Measurements from ENCODE around the gene WDR73.

WDR73 gene

DNA sequence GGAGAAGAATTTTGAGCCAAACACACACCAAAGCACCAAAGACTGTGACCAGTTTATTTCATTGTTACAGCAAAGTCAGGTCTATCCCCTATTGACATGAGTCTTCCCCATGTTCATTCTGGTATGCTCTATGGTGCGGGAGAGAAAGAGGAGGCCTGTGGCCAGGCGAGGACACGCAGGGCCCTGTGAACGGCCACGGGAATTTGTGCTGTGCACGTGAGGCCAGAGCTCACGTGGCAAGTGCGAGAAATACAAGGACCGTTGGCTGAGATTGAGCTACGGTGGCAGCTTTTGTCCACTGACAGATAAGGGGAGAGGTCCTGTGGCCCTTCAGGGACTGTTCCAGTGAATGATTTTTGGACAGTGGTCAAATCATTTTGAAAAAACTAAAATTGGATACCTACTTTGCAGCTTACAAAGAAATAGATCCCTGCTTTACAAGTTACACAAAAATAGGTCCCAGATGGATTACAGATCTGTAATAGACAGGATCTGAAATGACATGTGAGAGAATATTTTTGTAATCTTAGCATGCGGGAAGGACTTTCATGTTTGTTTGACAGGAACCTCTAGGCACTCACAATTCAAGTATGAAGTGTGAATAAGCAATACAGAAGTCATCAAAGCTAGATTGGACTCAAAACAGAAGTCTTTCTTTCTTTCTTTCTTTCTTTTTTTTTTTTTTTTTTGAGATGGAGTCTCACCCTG, 44.1 kb downstream of the WDR73 start:
- no peak for DNase-seq

DNA sequence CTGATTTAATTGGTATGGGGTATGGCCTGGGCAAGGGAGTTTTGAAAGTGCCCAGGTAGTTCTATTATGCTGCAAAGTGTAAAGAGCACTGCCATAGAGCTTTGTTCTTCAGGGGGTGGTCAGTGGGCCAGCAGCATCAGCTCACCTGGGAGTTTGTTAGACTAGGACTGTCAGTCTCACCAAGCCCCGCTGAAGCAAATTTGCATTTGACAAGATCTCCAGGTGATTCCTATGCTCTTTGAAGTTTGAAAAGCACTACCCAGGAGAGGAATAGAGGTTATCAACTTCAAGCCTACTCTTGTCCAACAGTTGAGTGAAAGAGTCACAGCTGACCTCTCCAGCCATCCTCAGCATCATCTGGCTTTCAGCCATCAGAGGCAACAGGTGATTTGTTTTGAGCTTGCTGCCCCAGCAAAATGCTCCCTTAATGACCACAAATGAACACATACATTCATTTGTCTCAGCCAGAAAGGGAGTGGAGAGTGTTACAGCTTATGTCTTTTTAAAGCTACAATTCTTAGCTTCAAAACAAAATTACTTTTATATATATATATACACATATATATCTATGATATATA, 45.3 kb downstream of the WDR73 start:
- no peak for DNase-seq

DNA sequence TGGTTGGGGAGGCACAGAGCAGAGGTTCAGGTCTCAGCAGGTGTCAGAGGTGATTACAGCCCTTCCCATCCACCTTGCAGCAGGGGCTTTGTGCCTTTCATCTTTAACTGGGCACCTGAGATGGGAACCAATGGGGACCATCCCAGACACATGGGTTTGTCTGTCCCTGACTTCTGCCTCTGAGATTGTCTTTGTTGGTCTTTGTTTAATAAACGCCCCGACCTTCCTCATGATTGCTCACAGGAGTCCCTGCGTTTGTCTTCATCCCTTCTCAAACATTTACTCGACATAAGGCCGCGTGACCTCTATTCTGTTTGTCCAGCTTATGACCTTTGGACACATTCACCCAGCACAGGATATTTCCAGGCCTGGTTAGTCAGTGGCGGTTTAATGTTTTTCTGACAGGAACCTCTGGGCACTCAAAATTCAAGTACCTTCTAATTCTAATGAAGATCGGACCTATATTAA, 47.4 kb downstream of the WDR73 start:
- no peak for DNase-seq

DNA sequence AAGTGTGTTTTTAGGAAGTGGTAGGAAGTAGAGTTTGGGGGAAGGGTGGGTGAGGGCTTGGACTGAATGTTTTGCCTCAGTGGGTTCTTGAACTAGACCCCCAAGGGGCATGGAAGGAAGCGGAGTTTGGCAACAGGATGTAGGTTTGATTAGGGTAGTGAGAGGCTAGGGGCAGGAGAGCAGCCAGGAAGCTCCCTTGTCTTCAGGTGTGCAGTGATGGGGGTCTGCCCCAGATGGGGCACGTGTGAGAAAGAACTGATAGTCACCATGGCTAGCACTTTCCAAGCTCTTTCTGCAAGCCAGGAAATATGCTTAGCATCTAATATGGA, 48.6 kb downstream of the WDR73 start:
- no peak for DNase-seq

DNA sequence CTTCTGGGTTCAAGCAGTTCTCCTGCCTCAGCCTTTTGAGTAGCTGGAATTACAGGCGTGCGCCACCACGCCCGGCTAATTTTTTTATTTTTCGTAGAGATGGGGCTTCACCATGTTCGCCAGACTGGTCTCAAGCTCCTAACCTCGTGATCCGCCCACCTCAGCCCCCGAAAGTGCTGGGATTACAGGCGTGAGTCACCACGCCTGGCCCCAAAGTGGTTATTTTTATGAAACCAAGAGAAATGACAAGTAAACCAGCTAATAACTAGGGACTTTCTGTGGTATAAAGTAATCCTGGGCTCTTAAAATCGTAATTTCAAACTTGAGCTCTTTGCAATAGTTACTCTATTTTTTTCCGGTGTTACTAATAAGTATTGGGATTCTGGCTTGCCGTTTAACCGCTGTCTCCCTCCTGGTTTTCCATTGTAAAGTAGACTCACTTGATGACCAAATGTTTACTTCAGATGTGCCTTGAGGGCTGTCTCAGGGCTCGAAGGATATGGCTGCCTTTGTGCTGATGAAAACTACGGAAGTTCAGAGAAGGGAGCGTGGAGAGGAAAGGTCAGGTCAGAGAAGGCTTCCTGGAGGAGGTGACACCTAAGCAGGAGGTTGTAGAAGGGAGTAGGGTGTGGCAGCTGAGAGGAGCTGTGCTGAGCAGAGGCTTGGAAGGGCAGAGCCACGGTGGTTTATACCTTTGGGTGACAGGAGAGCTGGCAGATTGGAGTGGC, 49.1 kb downstream of the WDR73 start:
- DNase-seq = no peak

DNA sequence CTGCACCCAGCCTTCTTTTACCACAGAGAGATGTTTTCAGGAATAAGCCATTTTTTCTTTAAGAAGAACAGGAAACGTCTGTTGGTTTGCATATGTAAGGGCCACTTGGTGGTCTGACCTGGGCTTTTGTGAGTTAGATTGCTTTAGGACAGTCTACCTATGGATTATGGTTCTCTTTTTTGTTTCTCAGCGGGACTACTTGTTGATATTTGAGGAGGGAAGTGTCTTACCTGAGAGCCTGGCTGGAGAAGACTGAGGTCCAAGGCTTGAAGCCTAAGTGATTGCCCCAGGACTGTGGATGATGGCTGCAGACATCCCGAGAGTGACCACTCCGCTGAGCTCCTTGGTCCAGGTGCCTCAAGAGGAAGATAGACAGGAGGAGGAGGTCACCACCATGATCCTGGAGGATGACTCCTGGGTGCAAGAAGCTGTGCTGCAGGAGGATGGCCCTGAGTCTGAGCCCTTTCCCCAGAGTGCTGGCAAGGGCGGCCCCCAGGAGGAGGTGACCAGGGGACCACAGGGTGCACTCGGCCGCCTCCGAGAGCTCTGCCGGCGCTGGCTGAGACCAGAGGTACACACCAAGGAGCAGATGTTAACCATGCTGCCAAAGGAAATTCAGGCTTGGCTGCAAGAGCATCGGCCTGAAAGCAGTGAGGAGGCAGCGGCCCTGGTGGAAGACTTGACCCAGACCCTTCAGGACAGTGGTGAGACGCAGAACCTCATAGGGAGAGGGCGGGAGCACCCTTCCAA, 50.3 kb downstream of the WDR73 start:
- DNase-seq = no peak

DNA sequence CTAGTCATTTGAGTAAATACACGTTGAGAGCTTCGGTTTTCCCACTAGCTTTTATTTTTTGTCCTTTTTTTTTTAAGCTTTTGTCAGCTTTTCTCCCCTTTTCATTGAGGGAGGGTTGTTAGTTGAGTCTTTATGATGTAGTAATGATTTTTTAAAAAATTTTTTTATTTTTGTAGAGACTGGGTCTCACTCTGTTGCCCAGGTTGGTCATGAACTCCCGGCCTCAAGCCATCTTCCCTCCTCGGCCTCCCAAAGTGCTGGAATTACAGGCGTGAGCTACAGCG, 52.6 kb downstream of the WDR73 start:
- DNase-seq = no peak

DNA sequence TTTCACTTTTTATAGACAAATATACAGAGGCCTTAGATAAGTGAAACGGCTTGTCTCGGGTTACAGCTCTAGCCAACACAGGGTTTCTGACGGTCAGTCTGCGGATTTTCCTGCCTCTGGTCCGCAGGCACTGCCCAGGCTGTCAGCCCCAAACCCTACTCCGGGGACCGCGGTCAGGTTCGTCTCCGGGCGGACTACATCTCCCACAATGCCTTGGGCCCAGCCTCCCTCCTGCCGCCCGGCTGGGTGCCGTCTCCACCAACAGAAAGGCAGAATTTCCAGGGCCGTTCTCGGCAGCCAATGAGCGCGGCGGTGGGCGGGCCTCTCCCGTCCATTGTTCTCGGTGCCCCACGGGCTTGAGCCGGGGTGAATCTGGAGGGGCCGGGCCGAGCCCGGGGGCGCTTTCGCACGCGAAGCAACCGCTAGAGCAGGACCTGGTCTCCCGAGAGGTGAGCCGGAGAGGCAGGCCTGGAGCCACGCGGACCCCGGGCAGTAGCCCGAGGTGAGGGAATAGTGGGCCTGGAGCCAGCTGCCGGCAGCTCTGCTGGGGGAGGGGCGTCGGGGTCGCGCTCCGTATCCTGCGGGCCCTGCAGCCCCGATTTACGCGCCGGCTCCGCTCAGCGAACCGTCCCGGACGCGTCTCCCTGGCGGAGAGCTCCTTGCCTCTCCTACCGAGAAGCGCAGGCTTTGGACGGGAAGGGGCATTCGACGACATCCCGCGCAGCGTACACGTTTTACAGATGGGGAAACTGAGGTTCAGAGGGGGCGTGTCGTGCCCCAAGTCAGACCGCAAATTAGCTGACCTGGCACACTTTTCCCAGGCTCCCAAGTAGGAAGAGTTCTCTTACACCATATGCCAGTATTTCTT, 53.2 kb downstream of the WDR73 start, which contains the start of gene ZSCAN2:
ZSCAN2 (plus strand) TSS at position 323 of the 868 bp plus-strand sequence. CDS start 2,919 bp downstream, outside the sequence.
- peak; percentile 79 for DNase-seq

DNA sequence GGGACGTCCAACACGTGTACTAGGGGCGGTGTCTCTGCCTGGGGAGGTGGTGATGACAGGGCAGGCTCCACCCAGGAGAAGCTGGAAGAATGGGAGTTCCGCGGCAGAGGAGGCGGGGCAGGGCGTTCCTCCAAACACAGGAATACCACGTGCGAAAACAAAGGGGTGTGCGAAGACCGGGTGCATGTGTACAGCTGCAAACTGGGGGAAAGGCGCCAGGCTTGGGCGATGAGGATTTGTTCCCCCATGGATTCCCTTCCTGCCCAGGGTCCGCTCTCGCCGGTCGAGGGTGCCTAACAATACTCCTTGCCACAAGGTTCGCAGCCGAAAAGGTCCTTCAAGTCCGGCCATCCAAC, 53.8 kb downstream of the WDR73 start:
- peak; percentile 45 for DNase-seq

DNA sequence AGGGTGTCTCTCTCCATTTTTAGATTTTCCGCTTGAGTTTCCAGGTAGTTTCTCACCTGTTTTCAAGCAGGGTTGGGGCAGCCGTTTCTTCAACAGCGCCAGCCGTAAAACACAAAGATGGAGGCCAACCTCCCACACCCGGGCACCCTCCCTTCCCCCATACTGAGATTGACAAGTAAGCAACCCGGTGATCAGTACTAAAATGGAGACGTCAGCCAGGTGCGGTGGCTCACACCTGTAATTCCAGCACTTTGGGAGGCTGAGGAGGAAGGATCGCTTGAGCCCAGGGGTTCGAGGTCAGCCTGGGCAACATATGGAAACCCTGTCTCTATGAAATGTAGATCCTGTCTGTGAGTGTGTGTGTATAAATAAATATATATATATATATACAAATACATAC, 54.2 kb downstream of the WDR73 start:
- DNase-seq = no peak

DNA sequence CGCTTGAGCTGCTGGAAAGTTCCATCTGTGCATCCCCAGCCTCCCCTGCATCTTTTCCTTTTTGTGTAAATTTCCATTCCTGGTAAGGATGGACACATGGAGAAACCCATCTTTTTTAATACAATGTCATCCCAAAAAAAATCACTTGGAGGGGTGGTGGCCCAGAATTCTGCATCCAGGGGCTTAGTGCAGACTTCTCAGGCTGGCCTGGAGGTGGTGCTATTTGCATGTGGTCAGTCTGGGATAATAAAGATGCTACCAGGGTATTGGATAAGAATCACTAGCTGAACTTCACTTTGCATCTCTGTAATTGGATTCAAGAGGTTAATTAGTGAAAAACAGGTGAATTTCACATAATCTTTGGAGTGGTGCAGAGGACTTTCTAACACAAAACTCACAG, 55.1 kb downstream of the WDR73 start:
- DNase-seq = peak; percentile 15

DNA sequence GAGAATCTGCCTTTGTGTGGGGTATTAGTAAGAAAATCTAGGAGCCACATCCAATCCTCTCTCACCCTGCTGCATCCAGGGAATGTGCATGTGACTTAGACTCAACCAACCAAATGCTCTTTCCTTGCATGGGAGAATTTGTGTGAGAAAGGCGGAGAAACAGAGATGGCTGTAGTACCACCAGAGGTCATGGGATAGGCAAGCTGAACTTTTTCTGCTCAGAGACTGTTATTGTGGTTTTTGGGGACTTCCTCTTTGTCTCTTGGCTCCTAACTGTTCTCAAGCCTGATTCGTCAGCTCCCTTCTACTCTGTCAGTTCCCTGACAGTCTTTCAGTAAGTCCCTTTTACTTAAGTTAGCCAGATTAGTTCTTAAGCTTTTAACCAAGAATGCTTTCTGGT, 55.8 kb downstream of the WDR73 start:
- no peak for DNase-seq

DNA sequence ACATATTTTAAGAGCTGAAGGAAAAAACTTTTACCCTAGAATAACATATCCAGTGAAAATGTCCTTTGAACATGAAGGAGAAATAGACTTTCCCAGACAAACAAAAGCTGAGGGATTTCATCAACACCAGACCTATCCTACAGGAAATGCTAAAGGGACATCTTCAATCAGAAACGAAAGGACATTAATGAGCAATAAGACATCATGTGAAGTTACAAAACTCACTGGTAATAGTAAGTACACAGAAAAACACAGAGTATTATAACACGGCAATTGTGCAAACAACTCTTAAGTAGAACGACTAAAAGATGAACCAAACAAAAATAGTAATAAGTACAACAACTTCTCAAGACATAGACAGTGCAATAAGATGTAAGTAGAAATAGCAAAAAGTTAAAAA, 56.8 kb downstream of the WDR73 start:
- DNase-seq = no peak

DNA sequence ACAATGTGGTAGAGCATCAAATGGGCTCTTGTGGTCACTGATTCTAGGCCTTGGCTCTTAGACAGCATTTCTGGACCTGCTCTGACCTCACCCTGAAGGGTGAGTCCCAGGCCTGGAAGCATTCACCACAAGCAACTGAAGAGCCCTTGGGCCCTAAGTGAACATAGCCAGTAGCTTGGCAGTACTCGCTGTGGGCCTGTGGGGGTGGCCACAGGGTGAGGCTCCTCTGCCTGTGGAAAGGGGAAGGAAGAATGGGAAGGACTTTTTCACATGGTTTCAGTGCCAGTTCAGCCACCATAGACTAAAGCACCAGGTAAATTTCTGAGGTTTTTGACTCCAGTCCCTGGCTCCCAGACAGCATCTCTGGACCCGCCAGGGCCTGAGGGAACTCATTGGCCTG, 58.4 kb downstream of the WDR73 start:
- DNase-seq = no peak

DNA sequence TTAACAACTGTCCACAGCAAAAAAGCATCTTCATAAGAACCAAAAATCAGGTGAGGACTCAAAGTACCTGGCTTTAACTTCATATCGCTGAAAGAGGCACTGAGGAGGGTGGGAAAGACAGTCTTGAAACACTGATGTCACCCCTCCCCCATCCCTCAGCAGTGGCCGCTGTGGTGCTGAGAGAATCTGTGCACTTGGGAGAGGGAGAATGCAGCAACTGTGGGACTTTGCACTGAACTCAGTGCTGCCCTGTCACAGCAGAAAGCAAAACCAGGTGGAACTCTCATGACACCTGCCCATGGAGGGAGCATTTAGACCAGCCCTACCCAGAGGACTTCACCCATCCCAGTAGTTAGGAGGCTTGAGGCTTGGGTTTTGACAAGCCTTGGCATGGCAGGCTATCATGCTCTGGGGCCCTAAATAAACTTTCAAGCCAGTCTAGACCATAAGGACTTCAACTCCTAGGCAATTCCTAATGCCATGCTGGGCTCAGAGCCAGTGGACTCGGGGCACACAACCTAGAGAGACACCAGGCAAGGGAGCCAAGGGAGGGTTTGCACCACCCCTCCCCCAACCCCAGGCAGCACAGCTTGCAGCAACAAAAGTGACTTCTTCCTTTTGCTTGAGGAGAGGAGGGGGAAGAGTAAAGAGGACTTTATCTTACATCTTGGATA, 59.3 kb downstream of the WDR73 start:
- no peak for DNase-seq

DNA sequence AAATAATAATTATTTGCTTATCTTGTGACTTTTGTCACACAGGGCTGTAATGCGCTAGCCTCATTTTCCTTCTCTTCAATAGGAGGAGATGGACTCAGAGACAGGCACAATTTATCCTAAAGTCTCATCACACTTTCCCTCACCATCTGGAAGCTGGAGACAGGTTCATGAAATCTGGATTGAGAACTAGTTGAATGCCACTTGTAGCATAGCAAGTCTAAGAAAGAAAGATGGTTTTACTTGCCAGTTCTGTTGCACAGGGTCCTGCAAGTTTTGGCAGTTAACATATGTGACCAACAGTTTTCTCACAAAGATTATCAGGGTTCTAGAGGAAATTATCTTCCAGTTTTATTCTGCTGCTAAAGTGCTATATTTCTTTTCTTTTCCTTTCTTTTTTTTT, 62.3 kb downstream of the WDR73 start:
- no peak for DNase-seq

DNA sequence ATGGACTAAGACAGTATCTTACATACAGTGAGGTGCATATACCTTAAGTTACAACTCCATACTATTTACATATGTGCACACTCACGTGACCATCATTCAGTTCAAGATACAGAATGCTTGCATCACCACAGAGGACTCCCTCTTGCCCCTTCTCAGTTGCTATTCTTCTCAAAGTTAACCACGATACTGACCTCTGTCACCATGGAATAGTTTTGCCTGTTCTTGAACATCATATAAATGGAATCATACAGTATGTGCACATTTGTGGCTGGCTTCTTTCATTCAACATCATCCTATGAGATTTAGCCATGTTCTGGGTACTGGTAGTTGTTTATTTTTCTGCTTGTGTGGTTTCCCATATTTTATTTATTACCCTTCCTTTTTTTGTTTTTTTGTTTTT, 63.7 kb downstream of the WDR73 start:
- no peak for DNase-seq
